HG03135 (cell line): ENCODE results near the gene PIM1.

Experiments used
- ATAC-seq: cut with Tn5 transposase; IDR thresholded peaks from one replicate; pipeline ENCODE4 v1.9.1; 2021; ENCODE audit warnings: mild to moderate bottlenecking, moderate library complexity; ENCODE audit not compliant: unreplicated experiment

Gene PIM1

DNA sequence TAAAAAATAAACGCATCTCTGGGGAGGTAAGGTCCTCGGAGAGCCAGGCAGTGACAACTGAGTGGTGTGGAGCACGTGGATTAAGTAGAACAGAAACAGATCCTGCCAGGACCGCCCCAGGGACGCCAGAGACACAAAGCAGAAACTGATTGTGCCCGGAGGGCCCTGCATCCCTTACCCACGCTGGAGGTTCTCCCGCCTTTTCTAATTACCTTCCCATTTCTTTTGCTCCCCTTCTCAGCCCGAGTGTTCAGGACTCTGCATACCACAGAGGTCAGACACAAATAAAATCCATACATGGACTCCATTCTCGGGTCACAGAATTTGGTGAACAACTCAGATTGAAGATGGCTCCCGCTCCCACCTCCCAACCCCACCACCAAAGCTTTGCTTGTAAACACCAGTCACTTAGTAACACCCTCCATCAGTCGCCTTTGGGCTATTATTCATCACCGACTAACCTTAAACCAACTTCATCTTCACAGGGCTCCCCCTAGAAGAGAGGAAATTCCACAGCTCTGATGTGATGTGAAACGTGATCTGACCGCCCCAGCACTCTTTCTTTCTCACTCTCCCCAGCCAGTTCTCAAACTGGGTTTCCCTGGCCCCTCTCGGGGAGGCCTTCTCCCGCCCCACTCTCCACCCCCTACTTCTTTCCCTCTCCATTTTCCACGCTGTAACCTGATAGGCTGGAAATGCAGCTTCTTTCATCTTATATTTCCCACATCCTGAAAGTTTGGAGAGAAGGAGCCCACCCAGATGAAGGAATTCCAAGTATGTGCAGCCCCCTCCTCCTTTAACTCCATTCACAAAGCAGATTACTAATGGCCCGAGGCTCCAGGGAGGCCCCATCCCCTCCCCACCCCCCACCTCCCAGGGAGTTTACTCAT is 32.5 kb upstream of the PIM1 start:
- no peak for ATAC-seq

DNA sequence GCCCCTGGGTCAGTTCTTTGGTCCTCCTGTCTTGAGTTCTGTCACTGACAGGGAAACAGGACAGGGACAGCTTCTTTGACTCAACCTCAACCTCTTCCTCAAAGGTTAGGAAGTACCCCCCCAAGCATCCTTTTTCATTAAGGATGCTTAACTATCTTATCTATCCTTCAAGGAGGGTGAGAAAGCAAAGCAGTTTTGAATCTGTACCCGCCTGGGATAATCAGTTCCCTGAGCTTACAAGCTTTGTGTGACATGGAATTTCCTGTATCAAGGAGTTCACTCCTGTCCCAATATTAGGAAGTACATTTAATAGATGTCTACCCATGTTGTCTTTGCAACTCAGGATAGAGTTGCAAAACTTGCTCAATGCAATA is 31.1 kb upstream of the PIM1 start:
- ATAC-seq, result no peak

DNA sequence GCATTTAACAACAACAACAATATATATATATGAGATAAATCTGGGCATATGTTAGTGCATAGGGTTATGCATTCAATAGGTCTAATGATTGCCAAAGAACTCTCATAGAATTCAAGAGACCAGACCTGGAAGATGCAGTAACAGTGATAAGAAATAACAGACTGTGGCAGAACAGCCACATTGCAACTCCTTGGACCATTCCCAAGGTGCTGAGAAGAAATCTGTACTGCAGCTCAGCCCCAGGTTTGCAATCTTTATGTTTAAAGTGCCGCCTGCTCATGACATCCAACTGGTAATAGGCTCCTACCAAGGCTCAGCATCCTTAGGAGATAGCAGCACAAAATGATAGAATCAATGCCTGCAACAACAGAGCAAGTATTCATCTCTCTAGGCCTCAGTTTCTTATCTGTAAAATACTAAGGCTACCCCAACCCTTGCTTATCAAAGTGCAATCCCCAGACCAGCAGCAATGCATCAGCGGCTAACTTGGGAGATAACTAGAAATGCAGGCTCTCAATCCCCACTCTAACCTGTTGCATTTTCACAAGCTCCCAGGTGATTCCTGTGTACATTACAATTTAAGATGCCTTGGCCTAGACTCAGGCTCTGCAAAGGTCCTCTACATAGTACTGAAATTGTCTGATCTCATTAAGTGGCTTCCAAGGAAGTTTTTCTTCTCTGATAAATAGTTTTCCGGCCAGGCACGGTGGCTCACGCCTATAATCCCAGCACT is 30.6 kb upstream of the PIM1 start:
- ATAC-seq, result no peak

DNA sequence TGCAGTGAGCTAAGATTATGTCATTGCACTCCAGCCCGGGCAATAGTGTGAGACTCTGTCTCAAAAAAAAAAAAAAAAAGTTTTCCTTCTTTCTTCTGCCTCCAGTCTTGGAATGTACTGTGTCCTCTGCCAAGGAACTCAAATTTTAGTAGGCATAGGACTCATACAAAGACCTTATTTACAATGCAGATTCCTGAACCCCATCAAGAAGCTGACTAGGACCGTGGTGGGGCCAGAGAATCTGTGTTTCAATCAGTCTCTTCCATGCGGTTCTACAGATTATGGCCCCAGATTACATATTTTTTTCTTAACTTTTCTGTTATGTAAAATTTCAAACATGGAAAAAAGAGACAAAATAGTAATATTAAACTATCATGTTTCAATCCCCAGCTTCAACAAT is 29.8 kb upstream of the PIM1 start:
- no peak for ATAC-seq

DNA sequence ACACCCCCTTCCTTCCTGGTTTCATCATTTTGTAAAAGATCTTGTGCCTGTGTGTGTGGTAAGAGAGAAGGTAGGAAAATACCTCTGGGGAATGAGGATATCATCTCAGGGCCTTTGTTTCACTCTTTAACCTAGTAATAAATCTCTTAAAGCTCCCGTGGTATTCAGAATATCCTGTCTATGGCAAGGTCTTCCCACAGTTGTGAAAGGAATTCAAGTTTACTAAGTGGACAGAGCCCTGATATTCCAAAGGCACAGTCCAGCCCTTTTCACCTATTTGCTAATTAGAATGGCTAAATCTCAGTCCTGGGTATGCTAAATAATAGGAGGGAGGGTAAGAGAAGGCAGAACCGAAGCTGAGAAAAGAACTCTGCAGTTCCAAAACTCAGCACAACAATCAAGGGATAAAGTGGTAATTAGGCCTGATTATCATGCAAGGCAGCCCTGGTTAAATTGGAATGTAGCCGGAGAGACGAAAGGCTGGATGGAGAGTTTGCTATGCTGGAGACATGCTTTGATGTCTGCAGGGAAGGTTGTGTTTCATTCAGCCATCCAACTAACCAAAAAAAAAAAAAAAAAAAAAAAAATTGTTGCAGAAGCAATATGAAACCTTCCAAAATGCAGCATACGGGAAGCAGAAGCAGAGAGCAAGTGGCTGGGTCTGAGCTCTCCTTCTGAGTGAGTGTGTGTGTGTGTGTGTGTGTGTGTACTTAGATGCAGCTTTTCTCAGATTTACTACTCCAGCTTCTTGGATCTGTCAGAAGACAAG is 28.5 kb upstream of the PIM1 start:
- ATAC-seq, result no peak

DNA sequence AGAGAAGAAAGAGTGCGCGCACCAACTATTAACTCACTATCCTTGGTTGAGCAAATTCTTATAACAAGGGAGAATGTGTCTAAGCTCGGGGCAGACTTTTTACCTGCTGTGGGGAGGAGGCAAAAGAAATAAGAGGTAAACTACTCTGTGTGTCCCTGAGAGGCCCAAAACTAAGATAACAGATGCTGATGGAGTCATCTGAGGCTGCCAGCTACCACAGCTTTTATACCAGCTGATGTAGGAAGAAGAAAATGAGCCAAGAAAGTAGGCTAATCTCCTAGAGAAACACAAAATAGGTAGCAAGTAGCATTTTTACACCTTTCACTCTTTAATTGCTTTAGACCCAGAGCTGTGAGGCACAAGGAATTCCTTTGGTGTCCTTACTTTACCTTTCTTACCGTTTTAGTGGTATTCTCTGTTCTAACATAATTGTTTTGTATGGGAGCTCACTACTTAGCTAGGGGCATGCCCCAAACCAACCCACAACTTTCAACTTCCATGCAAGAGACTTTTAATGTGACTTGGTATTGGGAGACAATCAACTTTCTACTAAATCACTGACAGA is 27.8 kb upstream of the PIM1 start:
- ATAC-seq, result no peak

DNA sequence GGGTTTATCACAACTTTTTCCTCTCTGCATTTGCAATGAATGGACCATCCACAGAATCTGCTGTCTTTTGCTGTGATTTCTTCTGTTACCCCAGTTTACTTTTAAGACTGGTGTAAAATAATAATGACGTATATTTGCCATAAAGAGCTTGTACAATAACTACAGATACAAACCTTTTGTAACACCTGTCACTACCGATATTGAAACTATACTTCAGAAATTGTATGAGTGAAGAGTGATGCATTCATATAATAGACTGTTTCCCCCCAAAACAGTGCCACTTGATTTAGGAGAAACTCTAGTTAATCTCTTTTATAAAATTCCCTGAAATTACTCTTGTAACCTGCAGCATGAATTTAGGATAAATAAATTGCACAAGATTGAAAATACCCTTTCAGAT is 26.4 kb upstream of the PIM1 start:
- no peak for ATAC-seq

DNA sequence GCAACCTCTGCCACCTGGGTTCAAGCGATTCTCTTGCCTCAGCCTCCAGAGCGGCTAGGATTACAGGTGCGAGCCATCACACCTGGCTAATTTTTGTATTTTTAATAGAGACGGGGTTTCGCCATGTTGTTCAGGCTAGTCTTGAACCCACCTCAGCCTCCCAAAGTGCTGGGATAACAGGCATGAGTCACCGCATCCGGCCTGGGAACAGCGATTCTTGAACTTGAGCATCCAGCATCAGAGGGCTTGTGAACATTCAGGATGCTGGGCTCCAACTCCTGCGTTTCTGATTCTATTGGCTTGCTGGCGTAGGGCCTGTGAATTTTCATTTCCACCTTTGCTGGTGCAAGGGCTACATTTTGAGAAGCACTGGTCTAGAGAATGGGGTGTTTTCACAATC is 24.5 kb upstream of the PIM1 start:
- ATAC-seq, result no peak

DNA sequence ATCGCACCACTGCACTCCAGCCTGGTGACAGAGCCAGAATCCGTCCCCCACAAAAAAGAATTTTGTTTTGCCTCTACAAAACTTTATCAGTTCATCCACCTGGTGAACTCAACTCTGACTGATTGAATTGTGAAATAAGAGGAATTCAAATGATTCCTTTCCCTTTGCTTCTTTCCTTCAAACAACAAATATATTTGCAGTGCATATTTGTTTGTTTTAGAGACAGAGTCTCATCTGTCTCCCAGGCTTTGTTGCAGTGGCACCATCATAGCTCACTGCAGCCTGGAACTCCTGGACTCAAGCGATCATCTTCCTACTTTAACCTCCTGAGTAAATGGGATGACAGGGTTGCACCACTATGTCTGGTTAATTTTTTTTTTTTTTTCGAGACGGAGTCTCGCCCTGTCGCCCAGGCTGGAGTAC is 23.2 kb upstream of the PIM1 start:
- no peak for ATAC-seq

DNA sequence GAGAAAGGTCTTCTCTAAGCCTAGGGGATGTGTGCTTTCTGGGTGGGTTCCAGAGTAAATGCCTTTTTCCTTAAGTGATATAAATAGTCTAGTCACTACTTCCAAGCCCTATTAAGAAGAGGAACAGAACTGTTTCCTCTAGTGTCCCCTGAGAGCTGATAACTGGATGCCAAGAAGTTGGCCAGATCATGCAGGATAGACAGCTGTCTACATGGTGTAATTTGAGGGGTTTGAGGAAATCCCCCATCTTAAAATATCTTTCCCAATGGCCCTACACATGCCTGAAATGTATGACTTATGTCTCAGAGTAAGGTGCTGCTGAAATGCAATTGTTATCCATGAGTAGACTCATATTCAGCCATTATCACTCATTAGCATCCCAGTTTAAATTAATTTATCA is 20.2 kb upstream of the PIM1 start:
- ATAC-seq, result no peak

DNA sequence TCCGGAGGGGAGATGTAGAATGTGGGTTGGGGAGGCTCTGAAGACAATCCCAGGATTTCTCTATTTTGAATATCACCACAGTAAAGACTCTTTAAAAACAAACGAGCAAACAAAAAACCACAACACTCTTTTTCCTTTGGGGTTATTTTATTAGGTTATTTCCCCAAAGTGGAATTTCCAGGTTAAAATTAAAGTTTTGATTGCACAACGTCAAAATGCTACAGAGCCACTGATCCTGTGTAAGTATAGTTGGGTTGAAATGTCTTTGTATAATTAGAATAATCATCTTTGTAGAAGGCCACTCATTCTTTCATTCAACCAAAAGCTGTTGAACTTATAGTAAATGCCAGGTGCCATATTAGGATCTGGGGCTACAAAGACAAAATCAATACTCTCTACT is 19.6 kb upstream of the PIM1 start:
- no peak for ATAC-seq

DNA sequence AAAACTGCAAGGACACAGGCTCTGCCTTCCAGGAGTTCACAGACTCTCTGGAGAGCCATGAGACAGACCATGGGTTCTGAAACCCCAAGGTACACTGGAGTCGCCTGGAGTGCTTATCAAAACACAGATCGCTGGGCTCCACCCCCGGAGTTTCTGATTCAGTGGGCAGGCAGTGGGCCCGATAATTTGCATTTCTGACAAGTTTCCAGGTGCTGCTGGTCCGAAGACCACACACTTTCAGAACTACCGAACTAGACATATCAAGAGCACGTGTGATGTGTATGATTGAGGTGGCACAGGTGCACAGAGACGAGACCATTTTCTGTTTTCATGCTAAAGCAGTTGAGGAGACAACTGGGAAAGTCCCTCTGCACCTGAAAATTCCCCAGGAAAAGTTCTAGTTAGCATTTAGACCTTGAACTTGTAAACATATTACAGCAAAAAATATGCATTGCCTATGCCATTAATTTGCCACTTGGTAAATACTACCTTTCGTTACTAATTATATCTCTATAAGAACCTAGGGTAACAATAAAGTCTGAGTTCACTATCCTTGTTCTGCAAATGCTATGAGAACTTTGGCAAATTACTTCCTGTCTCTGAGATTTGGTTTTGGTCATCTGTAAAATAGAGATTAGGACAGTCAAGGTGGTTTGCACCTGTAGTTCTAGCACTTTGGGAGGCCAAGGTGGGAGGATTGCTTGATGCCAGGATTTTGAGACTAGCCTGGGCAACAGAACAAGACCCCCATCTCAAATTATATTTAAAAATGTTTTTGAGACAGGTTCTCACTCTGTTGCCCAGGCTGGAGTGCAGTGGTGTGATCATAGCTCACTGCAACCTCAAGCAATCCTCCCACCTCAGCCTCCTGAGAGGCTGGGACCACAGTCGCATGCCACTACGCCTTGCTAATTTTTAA is 14.3 kb upstream of the PIM1 start:
- peak; percentile 84 for ATAC-seq

DNA sequence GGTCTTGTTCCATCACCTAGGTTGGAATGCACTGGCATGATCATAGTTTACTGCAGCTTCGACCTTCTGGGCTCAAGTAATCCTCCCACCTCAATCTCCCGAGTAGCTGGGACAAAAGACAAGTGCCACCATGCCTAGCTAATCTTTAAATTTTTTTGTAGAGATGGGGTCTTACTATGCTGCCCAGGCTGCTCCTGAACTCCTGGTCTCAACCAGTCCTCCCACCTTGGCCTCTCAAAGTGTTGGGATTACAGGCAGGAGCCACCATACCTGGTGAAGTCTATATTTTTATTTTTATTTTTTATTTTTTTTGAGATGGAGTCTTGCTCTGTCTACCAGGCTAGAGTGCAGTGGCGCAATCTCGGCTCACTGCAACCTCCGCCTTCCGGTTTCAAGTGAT is 11.4 kb upstream of the PIM1 start:
- no peak for ATAC-seq

DNA sequence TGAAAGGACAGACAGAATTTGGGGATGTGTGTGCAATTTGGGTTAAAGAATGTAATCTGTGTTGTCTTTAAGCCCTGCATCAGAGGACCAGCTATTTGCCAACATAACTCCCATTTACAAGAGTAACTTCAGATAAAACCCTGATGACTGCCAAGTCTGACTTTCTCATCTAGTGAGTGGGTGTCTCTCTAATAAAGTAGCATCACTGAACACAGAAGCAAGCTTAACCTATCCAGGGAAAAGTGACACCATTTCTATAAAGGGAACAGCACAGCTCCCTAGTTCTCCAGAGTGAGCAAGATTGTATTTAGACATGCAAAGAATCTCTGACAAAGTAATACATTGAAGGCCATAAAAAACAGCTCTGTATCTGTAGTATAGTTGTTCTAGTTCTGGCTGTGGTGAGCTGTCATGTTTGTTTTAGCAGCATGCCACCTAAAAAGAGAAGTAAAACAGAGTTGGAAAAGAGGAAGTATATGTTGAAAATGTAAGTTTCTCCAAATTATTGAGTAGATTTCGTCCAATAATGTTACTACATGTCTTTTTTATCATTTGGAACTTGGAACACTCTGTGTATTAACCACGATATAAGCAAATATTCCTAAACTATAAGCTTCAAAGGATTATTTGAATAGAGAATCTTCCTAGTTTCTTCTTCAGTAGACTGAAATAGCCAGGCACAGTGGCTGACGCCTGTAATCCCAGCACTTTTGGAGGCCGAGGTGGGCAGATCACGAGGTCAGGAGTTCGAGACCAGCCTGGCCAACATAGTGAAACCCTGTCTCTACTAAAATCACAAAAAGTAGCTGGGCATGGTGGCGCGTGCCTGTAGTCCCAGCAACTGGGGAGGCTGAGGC is 8.8 kb upstream of the PIM1 start:
- ATAC-seq, result no peak

DNA sequence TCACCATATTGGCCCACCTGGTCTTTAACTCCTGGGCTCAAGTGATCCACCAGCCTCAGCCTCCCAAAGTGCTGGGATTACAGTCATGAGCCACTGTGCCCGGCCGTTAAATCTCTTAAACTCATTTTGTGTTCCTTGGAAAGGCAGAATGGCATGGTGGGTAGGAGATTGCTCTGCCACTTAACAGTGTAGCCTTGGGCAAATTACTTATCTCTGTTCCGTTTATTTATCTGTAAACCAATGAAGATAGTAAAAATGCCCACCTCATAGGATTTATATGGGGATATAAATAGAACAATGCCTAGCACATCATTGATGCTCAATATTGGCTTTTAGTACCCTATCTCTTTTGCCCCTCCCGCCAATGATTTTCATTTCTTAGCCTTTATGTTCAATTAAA is 7.2 kb upstream of the PIM1 start:
- no peak for ATAC-seq

DNA sequence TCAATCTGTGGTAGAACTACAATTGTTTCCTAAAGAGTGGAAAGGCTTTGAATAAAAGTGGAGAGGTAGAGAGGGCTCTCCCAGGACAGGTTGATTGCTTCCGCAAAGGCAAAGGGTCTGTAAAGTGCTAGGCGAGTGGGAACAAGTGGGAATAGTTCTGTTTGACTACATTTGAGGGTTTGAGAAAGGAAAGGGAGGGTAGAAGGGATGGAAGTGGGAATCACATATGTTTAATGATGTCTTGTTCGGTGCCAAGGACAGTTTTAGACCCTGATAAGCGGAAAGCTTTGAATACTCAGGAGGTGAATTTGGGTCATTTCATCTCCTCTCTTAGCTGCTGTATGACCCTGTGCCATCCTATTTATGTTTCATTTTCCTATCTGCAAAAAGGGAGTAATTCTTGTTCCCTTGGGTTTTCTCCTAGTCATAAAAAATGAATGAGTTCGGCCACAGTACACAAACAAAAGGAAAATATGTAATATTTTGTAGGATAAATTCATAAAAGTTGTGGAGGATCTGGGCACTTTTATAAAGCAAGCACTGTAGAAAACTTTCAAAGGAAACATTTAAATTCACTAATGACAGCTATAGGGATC is 1.7 kb upstream of the PIM1 start:
- ATAC-seq, result no peak

DNA sequence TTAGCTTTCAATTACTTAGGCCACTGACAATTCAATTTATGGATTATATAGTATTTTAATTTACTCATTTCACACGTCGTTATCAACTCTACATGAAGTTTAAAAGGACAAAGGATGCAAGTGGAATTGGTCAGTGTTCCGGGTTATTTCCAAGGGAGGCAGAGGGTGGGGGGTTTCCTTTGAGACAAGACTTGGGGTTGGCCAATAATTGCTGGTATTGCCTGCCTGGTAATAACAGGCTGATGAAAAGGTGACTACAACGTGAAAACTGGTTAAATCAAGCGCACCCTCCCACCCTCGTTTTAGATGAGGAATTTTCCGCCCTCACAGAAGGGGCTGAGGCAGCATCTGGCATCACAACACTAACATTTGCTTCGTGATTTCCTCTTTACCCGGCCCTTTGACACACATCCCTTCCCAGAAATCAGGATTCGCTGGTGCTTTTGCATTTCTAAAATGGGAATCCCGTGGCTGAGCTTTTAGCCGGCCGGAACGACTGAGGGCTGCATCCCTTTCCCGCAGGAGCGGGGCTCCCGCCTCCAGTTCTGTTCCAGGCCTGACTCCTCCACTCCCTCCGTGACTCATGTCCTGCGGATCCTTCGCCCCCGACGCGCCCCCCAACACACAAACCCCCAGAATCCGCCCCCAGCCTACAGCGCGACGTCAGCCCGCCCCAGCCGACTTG is 999 bp upstream of the PIM1 start:
- no peak for ATAC-seq
